K562 (cell line): ENCODE measurements around the gene PPP1R3G. TPM values are rescaled to one million over a fixed set of nuclear protein-coding genes. Genes with fewer than 3 reads are reported as not detected.

ENCODE experiments used
- ATAC-seq: fragments of 200-7000 bp; cut with Tn5 transposase; 3 replicates; pipeline ENCODE4 v1.9.1; 2020; ENCODE audit warnings: moderate library complexity
- BruUV-seq: library from RNA; stranded (reverse); fragments of 400-500 nt; replicated peaks from 2 replicates; lab custom pipeline; 2021; lab: Mats Ljungman, UMichigan
- CTCF ChIA-PET: fragments of 300-600 bp; formaldehyde crosslinking; extraction: SDS; loops from one replicate; lab custom pipeline; 2021; ENCODE audit warnings: low intra/inter-chr PET ratio; lab: Yijun Ruan, JAX
- POLR2A ChIA-PET: fragments of 300-600, 350-650 bp; sonication (Branson Sonifier 250); formaldehyde crosslinking; extraction: SDS; loops from one replicate; lab custom pipeline; 2021; ENCODE audit warnings: antibody characterized with exemption, inconsistent platforms; lab: Yijun Ruan, JAX
- DNase-seq, 4 experiments: peaks; one replicate each; pipeline versions ENCODE4 v3.0.0 to v3.0.0-alpha.2; 2011 to 2018; ENCODE audit warnings: low spot score in 3 of 4, mixed read lengths in 3 of 4; ENCODE audit errors: extremely low read depth in 1 of 4
- FAIRE-seq: peaks from 2 replicates; lab custom pipeline; 2011; peaks lifted over from hg19 to GRCh38; lab: Jason Lieb, UNC
- H2AFZ ChIP-seq: 2 replicates; pipeline ENCODE4 v1.6.0; 2011; ENCODE audit warnings: low read depth, low read length, control low read depth, inconsistent platforms
- H3K27ac ChIP-seq: fragments of 200-600 bp; 3 replicates; pipeline ENCODE4 v1.8.0; 2011; ENCODE audit warnings: low read depth, mild to moderate bottlenecking, control low read depth, inconsistent platforms, low read length, moderate library complexity, mixed read lengths; ENCODE audit errors: extremely low read depth
- H3K27me3 ChIP-seq, 2 experiments: fragments of 300-600 bp in 1 of 2; 2 replicates in 1 of 2; 3 replicates in 1 of 2; pipeline versions ENCODE4 v1.6.0 to v1.8.0; 2011; ENCODE audit warnings: inconsistent platforms in 2 of 2, low read length in 2 of 2, mild to moderate bottlenecking in 1 of 2, mixed read lengths in 1 of 2, moderate library complexity in 1 of 2; ENCODE audit not compliant: control insufficient read depth in 2 of 2, insufficient read depth in 2 of 2
- H3K36me3 ChIP-seq: fragments of 300-600 bp; 3 replicates; pipeline ENCODE4 v1.8.0; 2011; ENCODE audit warnings: mild to moderate bottlenecking, low read length, inconsistent platforms; ENCODE audit not compliant: control insufficient read depth, insufficient read depth
- H3K4me1 ChIP-seq, 2 experiments: fragments of 200-600 bp in 1 of 2; replicated peaks in 1 of 2; 2 replicates in 1 of 2; 3 replicates in 1 of 2; pipeline versions ENCODE4 v1.5.1 to v1.8.0; 2011; ENCODE audit warnings: inconsistent platforms in 2 of 2, low read length in 2 of 2, mild to moderate bottlenecking in 1 of 2, mixed read lengths in 1 of 2, moderate library complexity in 1 of 2; ENCODE audit not compliant: control insufficient read depth in 2 of 2, insufficient read depth in 2 of 2
- H3K4me2 ChIP-seq: 2 replicates; pipeline ENCODE4 v1.6.1; 2011; ENCODE audit warnings: low read length, control low read depth, inconsistent platforms, mixed read lengths; ENCODE audit not compliant: insufficient read depth
- H3K4me3 ChIP-seq: fragments of 200-600 bp; sonication (generic), shearing (Covaris generic); 2 replicates; pipeline ENCODE4 v1.5.1; 2016; ENCODE audit warnings: control low read depth, inconsistent platforms
- H3K79me2 ChIP-seq: fragments of 200-600 bp; 3 replicates; pipeline ENCODE4 v1.8.0; 2011; ENCODE audit warnings: low read length, inconsistent platforms; ENCODE audit not compliant: control insufficient read depth, insufficient read depth
- H3K9ac ChIP-seq, 2 experiments: 2 replicates each; pipeline versions ENCODE4 v1.6.0 to v1.6.1; 2011; ENCODE audit warnings: low read depth in 2 of 2, low read length in 2 of 2, control low read depth in 1 of 2, inconsistent platforms in 1 of 2, mild to moderate bottlenecking in 1 of 2, mixed read lengths in 1 of 2; ENCODE audit not compliant: insufficient read depth in 1 of 2
- H3K9me1 ChIP-seq: one replicate; pipeline ENCODE4 v1.6.0; 2011; ENCODE audit warnings: inconsistent platforms, mild to moderate bottlenecking, low read length, moderate library complexity; ENCODE audit not compliant: control insufficient read depth, insufficient read depth
- H3K9me3 ChIP-seq: replicated peaks from 2 replicates; pipeline ENCODE4 v1.5.1; 2011; ENCODE audit warnings: low read depth, low read length, inconsistent platforms; ENCODE audit not compliant: control insufficient read depth, insufficient read depth
- H4K20me1 ChIP-seq: replicated peaks from 2 replicates; pipeline ENCODE4 v1.6.1; 2011; ENCODE audit warnings: low read length, inconsistent platforms, mixed read lengths; ENCODE audit not compliant: control insufficient read depth, insufficient read depth
- FOXA3 ChIP-seq, 2 experiments: fragments of 450-650 bp in 1 of 2; sonication (generic) in 1 of 2; formaldehyde crosslinking; IDR thresholded peaks in 1 of 2; conservative IDR thresholded peaks in 1 of 2; 2 replicates each; pipeline versions ENCODE4 v1.4.0 to v1.8.0; 2020 to 2022; ENCODE audit warnings: mild to moderate bottlenecking in 2 of 2, missing genetic modification reagents in 1 of 2
- HDAC6 ChIP-seq: IDR thresholded peaks from 2 replicates; pipeline ENCODE4 v1.6.1; 2012; ENCODE audit warnings: low read depth, mild to moderate bottlenecking, control low read depth, inconsistent platforms, low read length, moderate library complexity
- NR2C1 ChIP-seq, 2 experiments: fragments of 450-650 bp; IDR thresholded peaks; 2 replicates each; pipeline ENCODE4 v1.6.1; 2017; ENCODE audit warnings: mild to moderate bottlenecking in 2 of 2, antibody characterized with exemption in 1 of 2, inconsistent platforms in 1 of 2, missing compliant biosample characterization in 1 of 2, missing genetic modification characterization in 1 of 2
- ZBTB11 ChIP-seq, 3 experiments: fragments of 200-800 bp in 1 of 3; fragments of 250-450 bp in 1 of 3; fragments of 450-650 bp in 1 of 3; sonication (Bioruptor Pico) in 1 of 3; sonication (Bioruptor generic) in 1 of 3; formaldehyde crosslinking in 1 of 3; IDR thresholded peaks; 2 replicates each; pipeline versions ENCODE4 v1.6.1 to v1.8.0; 2016 to 2022; ENCODE audit warnings: mild to moderate bottlenecking in 2 of 3, missing genetic modification characterization in 2 of 3, missing compliant biosample characterization in 1 of 3, moderate library complexity in 1 of 3
- WGBS: fragments of 100-300 bp; shearing (Covaris generic); methylation state at CpG from one replicate; pipeline ENCODE4 v1.1.6; 2016; ENCODE audit warnings: low coverage, mixed read lengths; ENCODE audit not compliant: insufficient coverage; ENCODE audit errors: missing lambda C conversion rate; 5-methylcytosine and 5-hydroxymethylcytosine counted together
- in situ Hi-C: fragments of 300-500 bp; cut with MboI; formaldehyde crosslinking; loops from 4 replicates; pipeline ENCODE4 v1.15.0; 2018; ENCODE audit warnings: inconsistent platforms, mixed read lengths
- intact Hi-C: fragments of 100-400 bp; cut with micrococcal nuclease; formaldehyde crosslinking; loops from 2 replicates; pipeline ENCODE4 v1.14.2; 2022
- polyA plus RNA-seq, 8 experiments: library from polyadenylated mRNA; depleted of rRNA in 4 of 8; stranded (reverse) in 5 of 8; unstranded in 3 of 8; fragments of >200 nt; fragmentation: Nextera tagmentation in 2 of 8; fragmentation: Illumina TruSeq in 1 of 8; extraction: Ambion mirVana in 2 of 8; extraction: Trizol in 1 of 8; gene quantifications; 2 replicates each; pipeline versions ENCODE4 v1.2.1 to v1.2.3, GENCODE V29; 2011 to 2014; ENCODE audit warnings: inconsistent platforms in 1 of 8, missing spikeins in 1 of 8
- total RNA-seq, 7 experiments: library from RNA; depleted of rRNA in 6 of 7; stranded (reverse); fragments of >200 nt in 6 of 7; fragmentation: Illumina TruSeq in 2 of 7; extraction: Trizol in 2 of 7; gene quantifications; 2 replicates each; pipeline versions ENCODE4 v1.2.1 to v1.2.3, GENCODE V29; 2011 to 2021; ENCODE audit warnings: low replicate concordance in 1 of 7

Gene PPP1R3G
- total and polyA plus RNA-seq, 9 of the 15 experiments (the other 6 are each of a cell fraction or from before 2014, with no cell fraction given) = 0.01 to 0.13 (median 0.01) TPM; not detected in 4

DNA sequence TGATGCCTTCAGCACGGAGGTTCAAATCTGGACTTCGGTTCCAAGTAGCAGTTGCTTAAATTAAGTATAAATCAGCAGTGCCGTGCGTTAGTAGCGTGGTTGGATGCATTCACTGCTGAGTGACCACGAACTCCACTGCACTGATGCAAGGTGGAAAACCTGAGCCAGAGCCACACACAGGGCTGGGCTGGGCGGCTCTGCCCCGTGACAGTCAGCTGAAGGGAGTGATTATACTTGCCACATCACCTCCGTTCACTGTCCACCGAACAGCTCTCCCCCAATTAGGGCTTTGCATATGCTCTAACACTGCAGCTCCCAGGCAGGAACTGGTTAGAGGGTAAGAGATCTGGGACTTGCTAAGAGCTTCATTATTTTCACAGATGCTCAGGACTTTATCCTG lies 22.2 kb downstream of the PPP1R3G start:
- H3K27me3 ChIP-seq = no peaks in the 10 kb centered on the region
- WGBS = 60% methylated on average over 10 of the region's 10 CpGs
- intact Hi-C loops (no loop called here), in situ Hi-C loops (no loop called here)
- peaks cover 9% of the 10 kb centered on the region for H4K20me1 ChIP-seq
- no peak overlapping the region for H3K9ac ChIP-seq
- DNase-seq (no peak), ATAC-seq (no peak), FAIRE-seq (no peak)
- no peak overlapping the region for H2AFZ ChIP-seq
- H3K79me2 ChIP-seq = no peaks in the 10 kb centered on the region
- H3K9me3 ChIP-seq = no peaks in the 10 kb centered on the region
- peaks cover 12% of the 10 kb centered on the region; the same call in 2 of the 3 replicates for H3K36me3 ChIP-seq
- BruUV-seq = no TSS peak
- H3K27ac ChIP-seq = no peak overlapping the region
- no peaks in the 10 kb centered on the region for H3K9me1 ChIP-seq
- no peak overlapping the region for H3K4me3 ChIP-seq
- CTCF ChIA-PET = no interaction called here
- no peak overlapping the region for H3K4me2 ChIP-seq
- H3K4me1 ChIP-seq = peaks cover 0 to 2% of the 10 kb centered on the region in 2 experiments; a peak in 2 of 5 replicates
- TF ChIP-seq HDAC6 (no peak), NR2C1 (IDR thresholded peaks at IDR 0.05) (no peak), NR2C1 (tag; IDR thresholded peaks at IDR 0.05) (no peak), ZBTB11 (CRISPR knock-in tag; IDR thresholded peaks at IDR 0.05) (no peak), FOXA3 (CRISPR knock-in tag; conservative IDR thresholded peaks at IDR 0.05 in 1 of 2, IDR thresholded peaks at IDR 0.05 in 1 of 2) (no peak)
- POLR2A ChIA-PET = interaction anchor here (0.9 to 1.0 kb wide), 2 partner anchors 17 to 18 kb away, joined by 3 to 4 read pairs; no protein-coding TSS in a partner anchor
